C4-2B (cell line): ENCODE measurements around the gene PREP.
"Not testable (repeated sequence)": the region's sequence is repeated elsewhere in the genome, so short reads cannot be mapped to it uniquely, and the experiment has no call there.

ENCODE experiments used
- H3K27ac ChIP-seq: fragments of 450-650 bp; 2 replicates; pipeline ENCODE4 v1.5.1; 2017
- ZFX ChIP-seq: fragments of 450-650 bp; IDR thresholded peaks from 2 replicates; pipeline ENCODE4 v1.6.1; 2017
- TF ChIP-seq, protein P1 (sequence below): fragments of 450-650 bp; conservative IDR thresholded peaks from 2 replicates; pipeline ENCODE4 v1.5.1; 2017; ENCODE audit warnings: mild to moderate bottlenecking

PREP gene

DNA sequence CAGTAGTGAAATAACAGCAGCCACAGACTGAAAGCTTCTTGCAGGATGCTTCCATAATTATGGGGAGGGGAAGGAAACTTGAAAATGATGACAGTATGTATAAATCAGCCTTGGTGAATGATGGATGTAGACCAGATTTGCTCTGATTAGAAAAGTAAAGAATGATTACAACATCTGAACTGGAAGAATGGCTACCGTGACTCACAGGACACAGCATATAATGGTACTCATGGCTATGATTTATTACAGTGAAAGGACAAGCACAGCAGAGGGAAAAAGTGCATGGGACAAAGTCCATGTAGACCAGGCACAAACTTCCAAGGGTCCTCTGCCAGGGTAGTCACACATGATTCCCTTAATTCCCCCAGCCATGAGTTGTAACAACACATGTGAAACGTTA lies 152.3 kb downstream of the PREP start:
- TF ChIP-seq ZFX, result no peak
- TF ChIP-seq, protein P1, sequence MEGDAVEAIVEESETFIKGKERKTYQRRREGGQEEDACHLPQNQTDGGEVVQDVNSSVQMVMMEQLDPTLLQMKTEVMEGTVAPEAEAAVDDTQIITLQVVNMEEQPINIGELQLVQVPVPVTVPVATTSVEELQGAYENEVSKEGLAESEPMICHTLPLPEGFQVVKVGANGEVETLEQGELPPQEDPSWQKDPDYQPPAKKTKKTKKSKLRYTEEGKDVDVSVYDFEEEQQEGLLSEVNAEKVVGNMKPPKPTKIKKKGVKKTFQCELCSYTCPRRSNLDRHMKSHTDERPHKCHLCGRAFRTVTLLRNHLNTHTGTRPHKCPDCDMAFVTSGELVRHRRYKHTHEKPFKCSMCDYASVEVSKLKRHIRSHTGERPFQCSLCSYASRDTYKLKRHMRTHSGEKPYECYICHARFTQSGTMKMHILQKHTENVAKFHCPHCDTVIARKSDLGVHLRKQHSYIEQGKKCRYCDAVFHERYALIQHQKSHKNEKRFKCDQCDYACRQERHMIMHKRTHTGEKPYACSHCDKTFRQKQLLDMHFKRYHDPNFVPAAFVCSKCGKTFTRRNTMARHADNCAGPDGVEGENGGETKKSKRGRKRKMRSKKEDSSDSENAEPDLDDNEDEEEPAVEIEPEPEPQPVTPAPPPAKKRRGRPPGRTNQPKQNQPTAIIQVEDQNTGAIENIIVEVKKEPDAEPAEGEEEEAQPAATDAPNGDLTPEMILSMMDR, result no peak
- H3K27ac ChIP-seq, result no peak overlapping the region

DNA sequence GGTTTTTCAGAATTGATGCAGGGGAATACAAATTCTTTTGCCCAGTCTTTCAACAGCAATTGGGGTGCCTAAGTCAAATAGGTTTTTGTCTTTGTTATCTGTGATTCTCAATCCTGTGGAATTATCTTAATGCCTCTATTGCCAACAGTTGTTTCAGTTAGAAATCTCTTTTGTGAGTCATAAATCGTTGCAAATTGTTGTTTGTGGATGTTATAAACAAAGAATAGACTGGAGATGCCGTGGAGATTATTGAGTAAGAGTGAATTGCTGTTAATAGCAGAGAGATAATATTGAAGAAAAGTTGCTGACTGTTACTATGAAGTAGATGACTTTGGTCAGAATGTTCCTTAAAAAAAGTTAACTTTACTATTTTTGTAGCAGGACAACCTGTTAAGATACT lies 159.4 kb downstream of the PREP start:
- TF ChIP-seq ZFX, result no peak
- TF ChIP-seq, protein P1, result no peak
- H3K27ac ChIP-seq, result no peak overlapping the region

DNA sequence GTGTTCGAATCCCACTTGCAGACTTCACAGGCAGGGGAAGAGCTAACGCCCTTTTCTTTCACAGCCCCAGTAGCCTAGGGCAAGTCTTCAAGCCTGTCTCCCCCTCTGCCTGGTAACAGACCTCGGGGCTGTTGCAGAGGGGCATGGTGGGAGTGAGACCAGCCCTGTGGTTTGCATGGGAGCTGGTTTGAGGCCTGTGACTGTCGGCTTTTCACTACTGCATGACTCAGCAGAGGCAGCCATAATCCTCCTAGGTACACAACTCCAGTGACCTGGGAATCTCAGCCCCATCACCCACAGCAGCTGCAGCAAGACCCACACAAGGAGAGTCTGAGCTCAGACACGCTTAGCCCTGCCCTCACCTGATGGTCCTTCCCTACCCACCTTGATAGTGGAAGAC lies 167.7 kb downstream of the PREP start:
- H3K27ac ChIP-seq, result no peak overlapping the region
- no peak for TF ChIP-seq ZFX
- TF ChIP-seq, protein P1, result no peak

DNA sequence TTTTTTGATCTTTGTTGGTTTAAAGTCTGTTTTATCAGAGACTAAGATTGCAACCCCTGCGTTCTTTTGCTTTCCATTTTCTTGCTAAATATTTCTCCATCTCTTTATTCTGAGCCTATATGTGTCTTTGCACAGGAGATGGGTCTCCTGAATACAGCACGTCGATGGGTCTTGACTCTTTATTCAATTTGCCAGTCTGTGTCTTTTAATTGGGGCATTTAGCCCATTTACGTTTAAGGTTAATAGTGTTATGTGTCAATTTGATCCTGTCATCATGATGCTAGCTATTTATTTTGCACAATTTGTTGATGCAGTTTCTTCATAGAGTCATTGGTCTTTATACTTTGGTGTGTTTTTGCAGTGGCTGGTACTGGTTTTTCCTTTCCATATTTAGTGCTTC lies 171.1 kb downstream of the PREP start:
- H3K27ac ChIP-seq, result not testable (repeated sequence)
